GM12878 (cell line): ENCODE measurements around the gene IPCEF1. TPM values are rescaled to one million over a fixed set of nuclear protein-coding genes. Genes with fewer than 3 reads are reported as not detected.

ENCODE experiments used
- ATAC-seq: fragments of 200-7000 bp; cut with Tn5 transposase; 3 replicates; pipeline ENCODE4 v1.9.1; 2020; ENCODE audit warnings: mild to moderate bottlenecking, moderate library complexity
- BruUV-seq: library from RNA; stranded (reverse); fragments of 400-500 nt; replicated peaks from 2 replicates; lab custom pipeline; 2021; lab: Mats Ljungman, UMichigan
- CTCF ChIA-PET: fragments of 300-600 bp; sonication (Branson Sonifier 250); formaldehyde crosslinking; extraction: SDS; loops from one replicate; lab custom pipeline; 2021; ENCODE audit warnings: inconsistent platforms; lab: Yijun Ruan, JAX
- POLR2A ChIA-PET: fragments of 350-600 bp; formaldehyde crosslinking; extraction: SDS; loops from one replicate; lab custom pipeline; 2021; ENCODE audit warnings: inconsistent platforms; lab: Charles Lee
- RAD21 ChIA-PET: fragments of 300-600 bp; sonication (Branson Sonifier 250); formaldehyde crosslinking; loops from one replicate; lab custom pipeline; 2023; ENCODE audit warnings: antibody characterized with exemption; ENCODE audit not compliant: unreplicated experiment; lab: Charles Lee
- SMC1A ChIA-PET: fragments of 300-600 bp; sonication (Branson Sonifier 250); formaldehyde crosslinking; loops from one replicate; lab custom pipeline; 2023; ENCODE audit not compliant: unreplicated experiment, uncharacterized antibody; lab: Charles Lee
- DNase-seq: peaks from one replicate; pipeline ENCODE4 v3.0.0-alpha.2; 2011; ENCODE audit warnings: low read depth, low spot score
- FAIRE-seq: peaks from 3 replicates; lab custom pipeline; 2011; peaks lifted over from hg19 to GRCh38; lab: Jason Lieb, UNC
- H2AFZ ChIP-seq: 2 replicates; pipeline ENCODE4 v1.6.0; 2011; ENCODE audit warnings: low read depth, low read length, control low read depth; ENCODE audit not compliant: control insufficient read depth
- H3K27ac ChIP-seq: 2 replicates; pipeline ENCODE4 v1.5.1; 2011; ENCODE audit warnings: control low read depth; ENCODE audit not compliant: control insufficient read depth, insufficient read depth
- H3K27me3 ChIP-seq, 2 experiments: replicated peaks in 1 of 2; 2 replicates each; pipeline versions ENCODE4 v1.6.0 to v1.6.1; 2011; ENCODE audit warnings: low read length in 1 of 2; ENCODE audit not compliant: control insufficient read depth in 2 of 2, insufficient read depth in 2 of 2
- H3K36me3 ChIP-seq, 2 experiments: 2 replicates each; pipeline ENCODE4 v1.5.1; 2011; ENCODE audit warnings: low read length in 1 of 2; ENCODE audit not compliant: control insufficient read depth in 2 of 2, insufficient read depth in 2 of 2
- H3K4me1 ChIP-seq: 2 replicates; pipeline ENCODE4 v1.6.1; 2011; ENCODE audit warnings: mild to moderate bottlenecking, low read length, moderate library complexity, mixed read lengths; ENCODE audit not compliant: control insufficient read depth, insufficient read depth
- H3K4me2 ChIP-seq: 2 replicates; pipeline ENCODE4 v1.6.0; 2011; ENCODE audit warnings: control low read depth; ENCODE audit not compliant: control insufficient read depth, insufficient read depth
- H3K4me3 ChIP-seq: fragments of 200-600 bp; sonication (generic); 2 replicates; pipeline ENCODE4 v1.5.1; 2016
- H3K79me2 ChIP-seq: 2 replicates; pipeline ENCODE4 v1.6.0; 2011; ENCODE audit warnings: low read length; ENCODE audit not compliant: control insufficient read depth, insufficient read depth
- H3K9ac ChIP-seq: 2 replicates; pipeline ENCODE4 v1.8.0; 2011; ENCODE audit warnings: low read length, control low read depth, mixed read lengths; ENCODE audit not compliant: control insufficient read depth, insufficient read depth
- H3K9me3 ChIP-seq: replicated peaks from 3 replicates; pipeline ENCODE4 v1.5.1; 2011; ENCODE audit warnings: mild to moderate bottlenecking, low read length; ENCODE audit not compliant: control insufficient read depth, insufficient read depth
- H4K20me1 ChIP-seq: 2 replicates; pipeline ENCODE4 v1.6.0; 2011; ENCODE audit not compliant: control insufficient read depth, insufficient read depth
- BRCA1 ChIP-seq: IDR thresholded peaks from 2 replicates; pipeline ENCODE4 v1.6.1; 2011; ENCODE audit warnings: low read depth, low read length, improper control_type of control experiment
- FOXK2 ChIP-seq: fragments of 450-650 bp; IDR thresholded peaks from 2 replicates; pipeline ENCODE4 v1.6.1; 2017; ENCODE audit warnings: mild to moderate bottlenecking, moderate library complexity
- GATAD2B ChIP-seq: fragments of 450-650 bp; conservative IDR thresholded peaks from 2 replicates; pipeline ENCODE4 v1.6.1; 2017; ENCODE audit warnings: low read depth, mild to moderate bottlenecking, moderate library complexity
- KAT2A ChIP-seq: conservative IDR thresholded peaks from 2 replicates; pipeline ENCODE4 v1.6.1; 2011; ENCODE audit warnings: low read depth, low read length; ENCODE audit not compliant: control insufficient read depth
- MEF2B ChIP-seq: fragments of 450-650 bp; IDR thresholded peaks from 2 replicates; pipeline ENCODE4 v1.6.1; 2018; ENCODE audit warnings: mild to moderate bottlenecking, moderate library complexity; ENCODE audit not compliant: partially characterized antibody, poor library complexity, severe bottlenecking
- POLR2AphosphoS2 ChIP-seq: IDR thresholded peaks from 2 replicates; pipeline ENCODE4 v1.6.1; 2011; ENCODE audit warnings: low read depth, mild to moderate bottlenecking, low read length, improper control_type of control experiment, moderate library complexity
- RAD51 ChIP-seq: fragments of 450-650 bp; IDR thresholded peaks from 2 replicates; pipeline ENCODE4 v1.6.1; 2016; ENCODE audit warnings: moderate library complexity, mild to moderate bottlenecking, inconsistent platforms
- RFX5 ChIP-seq: IDR thresholded peaks from 2 replicates; pipeline ENCODE4 v1.6.1; 2011; ENCODE audit warnings: low read depth, low read length, improper control_type of control experiment
- SMARCA5 ChIP-seq: fragments of 450-650 bp; IDR thresholded peaks from 2 replicates; pipeline ENCODE4 v1.6.1; 2017; ENCODE audit warnings: mild to moderate bottlenecking
- ZSCAN29 ChIP-seq: fragments of 450-650 bp; IDR thresholded peaks from 2 replicates; pipeline ENCODE4 v1.6.1; 2017; ENCODE audit warnings: mild to moderate bottlenecking, moderate library complexity
- WGBS: methylation state at CpG from one replicate; pipeline ENCODE4 v1.1.6; 2016; ENCODE audit warnings: low lambda C conversion rate; ENCODE audit not compliant: insufficient replicate concordance, insufficient coverage; ENCODE audit errors: missing lambda C conversion rate; 5-methylcytosine and 5-hydroxymethylcytosine counted together
- in situ Hi-C: fragments of 300-500 bp; cut with MboI; formaldehyde crosslinking; loops from 9 replicates; pipeline ENCODE4 v1.14.3; 2018; ENCODE audit warnings: mixed read lengths
- intact Hi-C: fragments of 100-400 bp; cut with micrococcal nuclease; formaldehyde crosslinking; loops from one replicate; pipeline ENCODE4 v1.14.2; 2022; ENCODE audit not compliant: unreplicated experiment
- polyA plus RNA-seq, 11 experiments: library from polyadenylated mRNA; depleted of rRNA in 4 of 11; unstranded in 6 of 11; stranded (reverse) in 5 of 11; fragments of >200 nt; fragmentation: Nextera tagmentation in 4 of 11; fragmentation: Illumina TruSeq in 1 of 11; extraction: Ambion mirVana in 4 of 11; extraction: Trizol in 1 of 11; gene quantifications; 1 replicate in 1 of 11; 2 replicates in 10 of 11; pipeline versions ENCODE4 v1.2.1 to v1.2.3, GENCODE V29; 2011 to 2016; ENCODE audit warnings: inconsistent platforms in 2 of 11, missing spikeins in 2 of 11, low read depth in 1 of 11
- total RNA-seq, 4 experiments: library from RNA; depleted of rRNA in 3 of 4; stranded (reverse); fragments of >200 nt in 3 of 4; fragmentation: Illumina TruSeq in 1 of 4; extraction: Trizol in 1 of 4; gene quantifications; 2 replicates each; pipeline versions ENCODE4 v1.2.1 to v1.2.3, GENCODE V29; 2013 to 2021
- TF ChIP-seq, protein P1 (sequence below): fragments of 450-650 bp; IDR thresholded peaks from 2 replicates; pipeline ENCODE4 v1.6.1; 2017; ENCODE audit warnings: low read depth, mild to moderate bottlenecking, moderate library complexity
- TF ChIP-seq, protein P2 (sequence below): fragments of 450-650 bp; IDR thresholded peaks from 2 replicates; pipeline ENCODE4 v1.6.1; 2017; ENCODE audit warnings: antibody characterized with exemption, mild to moderate bottlenecking, moderate library complexity
- TF ChIP-seq, protein P3 (sequence below): IDR thresholded peaks from 2 replicates; pipeline ENCODE4 v1.6.1; 2011; ENCODE audit warnings: borderline replicate concordance, low read depth, mild to moderate bottlenecking, moderate library complexity, mixed read lengths, low read length; ENCODE audit not compliant: insufficient read depth; ENCODE audit errors: extremely low read length

Gene IPCEF1
- total and polyA plus RNA-seq, 10 of the 15 experiments (the other 5 are each of a cell fraction or from before 2014, with no cell fraction given): 1.3 to 137 (median 4.2) TPM

DNA sequence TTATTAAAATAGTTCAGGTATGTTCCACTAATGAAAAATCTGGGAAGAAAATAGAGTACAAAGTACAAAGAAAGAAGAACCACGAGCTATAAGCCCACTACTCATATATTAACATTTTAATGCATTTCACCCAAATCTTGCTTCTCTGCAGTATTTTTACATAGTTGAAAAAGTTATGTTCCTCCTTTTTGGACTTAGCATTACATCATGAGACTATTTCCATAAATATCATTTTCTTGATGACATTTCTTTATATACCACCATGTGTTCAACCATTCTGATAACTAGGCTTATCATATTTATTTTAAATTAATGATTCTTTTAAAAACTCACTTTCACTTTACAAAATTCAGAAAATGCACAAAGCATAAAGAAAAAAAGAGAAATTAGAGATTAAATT is 3.0 kb downstream of the IPCEF1 start:
- Histone ChIP-seq H3K4me2 (0 out of 2 replicates have a peak overlapping the region, but pooled peaks have one; percentile 47), H4K20me1 (no peaks in the 10 kb centered on the region), H3K27ac (no peak overlapping the region), H3K9me3 (no peaks in the 10 kb centered on the region; the same call in 2 of the 3 replicates), H2AFZ (no peak overlapping the region), H3K79me2 (no peaks in the 10 kb centered on the region), H3K27me3 (no peaks in the 10 kb centered on the region), H3K9ac (no peak overlapping the region; the same call in 1 of the 2 replicates), H3K4me3 (no peak overlapping the region; the same call in 1 of the 2 replicates), H3K36me3 (no peaks in the 10 kb centered on the region), H3K4me1 (peaks cover 33% of the 10 kb centered on the region)
- POLR2A ChIA-PET: no interaction called here
- FAIRE-seq (no peak), DNase-seq (no peak), ATAC-seq (no peak)
- intact Hi-C loops: loop anchor here (2.0 to 5.0 kb wide), 3 partner anchors 51 to 254 kb away; no protein-coding TSS in a partner anchor
- SMC1A ChIA-PET: no interaction called here
- no TSS peak for BruUV-seq
- 43% methylated on average over 1 of the region's 1 CpG for WGBS
- no peak for TF ChIP-seq ZSCAN29
- TF ChIP-seq RFX5: no peak
- TF ChIP-seq MEF2B: no peak
- no peak for TF ChIP-seq SMARCA5
- TF ChIP-seq, protein P1, sequence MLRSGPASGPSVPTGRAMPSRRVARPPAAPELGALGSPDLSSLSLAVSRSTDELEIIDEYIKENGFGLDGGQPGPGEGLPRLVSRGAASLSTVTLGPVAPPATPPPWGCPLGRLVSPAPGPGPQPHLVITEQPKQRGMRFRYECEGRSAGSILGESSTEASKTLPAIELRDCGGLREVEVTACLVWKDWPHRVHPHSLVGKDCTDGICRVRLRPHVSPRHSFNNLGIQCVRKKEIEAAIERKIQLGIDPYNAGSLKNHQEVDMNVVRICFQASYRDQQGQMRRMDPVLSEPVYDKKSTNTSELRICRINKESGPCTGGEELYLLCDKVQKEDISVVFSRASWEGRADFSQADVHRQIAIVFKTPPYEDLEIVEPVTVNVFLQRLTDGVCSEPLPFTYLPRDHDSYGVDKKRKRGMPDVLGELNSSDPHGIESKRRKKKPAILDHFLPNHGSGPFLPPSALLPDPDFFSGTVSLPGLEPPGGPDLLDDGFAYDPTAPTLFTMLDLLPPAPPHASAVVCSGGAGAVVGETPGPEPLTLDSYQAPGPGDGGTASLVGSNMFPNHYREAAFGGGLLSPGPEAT: no peak
- TF ChIP-seq POLR2AphosphoS2: no peak
- TF ChIP-seq KAT2A: no peak
- no peak for TF ChIP-seq BRCA1
- no peak for TF ChIP-seq RAD51
- TF ChIP-seq, protein P2, sequence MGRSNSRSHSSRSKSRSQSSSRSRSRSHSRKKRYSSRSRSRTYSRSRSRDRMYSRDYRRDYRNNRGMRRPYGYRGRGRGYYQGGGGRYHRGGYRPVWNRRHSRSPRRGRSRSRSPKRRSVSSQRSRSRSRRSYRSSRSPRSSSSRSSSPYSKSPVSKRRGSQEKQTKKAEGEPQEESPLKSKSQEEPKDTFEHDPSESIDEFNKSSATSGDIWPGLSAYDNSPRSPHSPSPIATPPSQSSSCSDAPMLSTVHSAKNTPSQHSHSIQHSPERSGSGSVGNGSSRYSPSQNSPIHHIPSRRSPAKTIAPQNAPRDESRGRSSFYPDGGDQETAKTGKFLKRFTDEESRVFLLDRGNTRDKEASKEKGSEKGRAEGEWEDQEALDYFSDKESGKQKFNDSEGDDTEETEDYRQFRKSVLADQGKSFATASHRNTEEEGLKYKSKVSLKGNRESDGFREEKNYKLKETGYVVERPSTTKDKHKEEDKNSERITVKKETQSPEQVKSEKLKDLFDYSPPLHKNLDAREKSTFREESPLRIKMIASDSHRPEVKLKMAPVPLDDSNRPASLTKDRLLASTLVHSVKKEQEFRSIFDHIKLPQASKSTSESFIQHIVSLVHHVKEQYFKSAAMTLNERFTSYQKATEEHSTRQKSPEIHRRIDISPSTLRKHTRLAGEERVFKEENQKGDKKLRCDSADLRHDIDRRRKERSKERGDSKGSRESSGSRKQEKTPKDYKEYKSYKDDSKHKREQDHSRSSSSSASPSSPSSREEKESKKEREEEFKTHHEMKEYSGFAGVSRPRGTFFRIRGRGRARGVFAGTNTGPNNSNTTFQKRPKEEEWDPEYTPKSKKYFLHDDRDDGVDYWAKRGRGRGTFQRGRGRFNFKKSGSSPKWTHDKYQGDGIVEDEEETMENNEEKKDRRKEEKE: no peak
- TF ChIP-seq, protein P3, sequence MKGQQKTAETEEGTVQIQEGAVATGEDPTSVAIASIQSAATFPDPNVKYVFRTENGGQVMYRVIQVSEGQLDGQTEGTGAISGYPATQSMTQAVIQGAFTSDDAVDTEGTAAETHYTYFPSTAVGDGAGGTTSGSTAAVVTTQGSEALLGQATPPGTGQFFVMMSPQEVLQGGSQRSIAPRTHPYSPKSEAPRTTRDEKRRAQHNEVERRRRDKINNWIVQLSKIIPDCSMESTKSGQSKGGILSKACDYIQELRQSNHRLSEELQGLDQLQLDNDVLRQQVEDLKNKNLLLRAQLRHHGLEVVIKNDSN: no peak
- no peak for TF ChIP-seq FOXK2
- no peak for TF ChIP-seq GATAD2B
- in situ Hi-C loops: no loop called here
- CTCF ChIA-PET: interaction anchor here (0.6 kb wide), 1 partner anchor 144 kb away, joined by 4 read pairs; no protein-coding TSS in a partner anchor
- RAD21 ChIA-PET: no interaction called here
